ENCODE results near the gene CTNNBIP1. TPM values are rescaled to one million over a fixed set of nuclear protein-coding genes. Genes with fewer than 3 reads are reported as not detected.
A peak's percentile ranks its signal among the peaks of the same experiment; 100 is the strongest.

The CTNNBIP1 gene
- polyA plus RNA-seq, 1 donor from 2014 or later = 69.3 TPM

DNA sequence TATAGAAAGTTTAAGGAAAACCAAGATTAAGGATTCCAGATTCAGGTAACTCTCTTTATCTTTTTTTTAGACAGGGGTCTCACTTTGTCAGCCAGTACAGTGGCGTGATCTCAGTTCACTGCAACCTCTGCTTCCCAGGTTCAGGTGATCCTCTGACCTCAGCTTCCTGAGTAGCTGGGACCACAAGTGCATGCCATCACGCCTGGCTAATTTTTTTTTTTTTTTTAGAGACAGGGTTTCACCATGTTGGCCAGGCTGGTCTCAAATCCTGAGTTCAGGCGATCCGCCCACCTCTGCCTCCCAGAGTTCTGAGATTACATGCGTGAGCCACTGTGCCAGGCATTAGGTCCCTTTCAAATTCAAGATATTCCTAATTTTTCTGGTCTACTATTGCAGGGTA, 17.2 kb upstream of the CTNNBIP1 start:
- Histone ChIP-seq H3K27ac (ENCODE audit: low read length) (no peak overlapping the region), H3F3A (ENCODE audit: insufficient read depth, low read length, poor library complexity, severe bottlenecking) (no peaks in the 10 kb centered on the region), H4K20me1 (ENCODE audit: insufficient read depth) (no peaks in the 10 kb centered on the region), H3K27me3 (ENCODE audit: insufficient read depth, low read depth, low read length) (no peaks in the 10 kb centered on the region), H3K9me2 (ENCODE audit: insufficient read depth, low read length) (no peaks in the 10 kb centered on the region), H3K9me3 (ENCODE audit: low read length) (no peaks in the 10 kb centered on the region), H3K4me3 (ENCODE audit: low read length) (no peak overlapping the region), H3K9ac (ENCODE audit: low read length) (no peak overlapping the region), H3K4me2 (ENCODE audit: low read length) (no peak overlapping the region), H3K36me3 (ENCODE audit: insufficient read depth, low read length) (no peaks in the 10 kb centered on the region), H3K79me2 (replicated peaks; ENCODE audit: insufficient read depth, low read length) (no peaks in the 10 kb centered on the region), H2AFZ (ENCODE audit: low read depth, low read length) (no peak overlapping the region)
- TF ChIP-seq EZH2 (IDR thresholded peaks at IDR 0.05; ENCODE audit: borderline replicate concordance, insufficient read depth, low read length, poor library complexity, severe bottlenecking) (no peak), MXI1 (conservative IDR thresholded peaks at IDR 0.05; ENCODE audit: poor library complexity, severe bottlenecking) (no peak), RAD21 (conservative IDR thresholded peaks at IDR 0.05) (no peak), EP300 (conservative IDR thresholded peaks at IDR 0.05; ENCODE audit: poor library complexity, severe bottlenecking) (no peak), TAF1 (IDR thresholded peaks at IDR 0.05; ENCODE audit: low read depth) (no peak), SMC3 (conservative IDR thresholded peaks at IDR 0.05; ENCODE audit: poor library complexity) (no peak), POLR2AphosphoS5 (IDR thresholded peaks at IDR 0.05) (no peak)
- TF ChIP-seq, protein P1, sequence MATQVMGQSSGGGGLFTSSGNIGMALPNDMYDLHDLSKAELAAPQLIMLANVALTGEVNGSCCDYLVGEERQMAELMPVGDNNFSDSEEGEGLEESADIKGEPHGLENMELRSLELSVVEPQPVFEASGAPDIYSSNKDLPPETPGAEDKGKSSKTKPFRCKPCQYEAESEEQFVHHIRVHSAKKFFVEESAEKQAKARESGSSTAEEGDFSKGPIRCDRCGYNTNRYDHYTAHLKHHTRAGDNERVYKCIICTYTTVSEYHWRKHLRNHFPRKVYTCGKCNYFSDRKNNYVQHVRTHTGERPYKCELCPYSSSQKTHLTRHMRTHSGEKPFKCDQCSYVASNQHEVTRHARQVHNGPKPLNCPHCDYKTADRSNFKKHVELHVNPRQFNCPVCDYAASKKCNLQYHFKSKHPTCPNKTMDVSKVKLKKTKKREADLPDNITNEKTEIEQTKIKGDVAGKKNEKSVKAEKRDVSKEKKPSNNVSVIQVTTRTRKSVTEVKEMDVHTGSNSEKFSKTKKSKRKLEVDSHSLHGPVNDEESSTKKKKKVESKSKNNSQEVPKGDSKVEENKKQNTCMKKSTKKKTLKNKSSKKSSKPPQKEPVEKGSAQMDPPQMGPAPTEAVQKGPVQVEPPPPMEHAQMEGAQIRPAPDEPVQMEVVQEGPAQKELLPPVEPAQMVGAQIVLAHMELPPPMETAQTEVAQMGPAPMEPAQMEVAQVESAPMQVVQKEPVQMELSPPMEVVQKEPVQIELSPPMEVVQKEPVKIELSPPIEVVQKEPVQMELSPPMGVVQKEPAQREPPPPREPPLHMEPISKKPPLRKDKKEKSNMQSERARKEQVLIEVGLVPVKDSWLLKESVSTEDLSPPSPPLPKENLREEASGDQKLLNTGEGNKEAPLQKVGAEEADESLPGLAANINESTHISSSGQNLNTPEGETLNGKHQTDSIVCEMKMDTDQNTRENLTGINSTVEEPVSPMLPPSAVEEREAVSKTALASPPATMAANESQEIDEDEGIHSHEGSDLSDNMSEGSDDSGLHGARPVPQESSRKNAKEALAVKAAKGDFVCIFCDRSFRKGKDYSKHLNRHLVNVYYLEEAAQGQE (IDR thresholded peaks at IDR 0.05; ENCODE audit: borderline replicate concordance) = no peak
- TF ChIP-seq, protein P2, sequence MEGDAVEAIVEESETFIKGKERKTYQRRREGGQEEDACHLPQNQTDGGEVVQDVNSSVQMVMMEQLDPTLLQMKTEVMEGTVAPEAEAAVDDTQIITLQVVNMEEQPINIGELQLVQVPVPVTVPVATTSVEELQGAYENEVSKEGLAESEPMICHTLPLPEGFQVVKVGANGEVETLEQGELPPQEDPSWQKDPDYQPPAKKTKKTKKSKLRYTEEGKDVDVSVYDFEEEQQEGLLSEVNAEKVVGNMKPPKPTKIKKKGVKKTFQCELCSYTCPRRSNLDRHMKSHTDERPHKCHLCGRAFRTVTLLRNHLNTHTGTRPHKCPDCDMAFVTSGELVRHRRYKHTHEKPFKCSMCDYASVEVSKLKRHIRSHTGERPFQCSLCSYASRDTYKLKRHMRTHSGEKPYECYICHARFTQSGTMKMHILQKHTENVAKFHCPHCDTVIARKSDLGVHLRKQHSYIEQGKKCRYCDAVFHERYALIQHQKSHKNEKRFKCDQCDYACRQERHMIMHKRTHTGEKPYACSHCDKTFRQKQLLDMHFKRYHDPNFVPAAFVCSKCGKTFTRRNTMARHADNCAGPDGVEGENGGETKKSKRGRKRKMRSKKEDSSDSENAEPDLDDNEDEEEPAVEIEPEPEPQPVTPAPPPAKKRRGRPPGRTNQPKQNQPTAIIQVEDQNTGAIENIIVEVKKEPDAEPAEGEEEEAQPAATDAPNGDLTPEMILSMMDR (IDR thresholded peaks at IDR 0.05; ENCODE audit: poor library complexity, severe bottlenecking) = no peak

DNA sequence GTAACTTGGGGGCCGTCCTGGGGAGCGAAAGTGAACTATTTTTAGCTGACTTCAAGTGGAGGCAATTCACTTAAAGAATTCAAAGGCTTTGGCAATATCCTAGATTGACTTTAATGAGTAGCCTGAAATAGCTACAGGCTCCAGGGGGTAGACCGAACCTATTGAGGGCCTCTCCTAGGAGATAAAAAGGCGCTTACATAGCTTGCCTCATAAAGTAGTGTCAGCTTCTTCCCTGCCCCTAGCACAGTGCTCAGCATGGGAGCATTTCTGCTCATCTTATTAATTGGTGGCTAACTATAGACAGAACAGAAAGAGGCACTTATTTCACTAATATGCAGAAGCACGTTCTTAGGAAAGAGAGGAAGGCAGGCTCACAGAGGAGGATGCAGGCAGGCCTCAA, 12.3 kb upstream of the CTNNBIP1 start:
- Histone ChIP-seq H2AFZ (ENCODE audit: low read depth, low read length) (no peak overlapping the region), H3K27me3 (ENCODE audit: insufficient read depth, low read depth, low read length) (no peaks in the 10 kb centered on the region), H3K79me2 (replicated peaks; ENCODE audit: insufficient read depth, low read length) (no peaks in the 10 kb centered on the region), H3K4me2 (ENCODE audit: low read length) (peak overlapping the region; percentile 18), H3K36me3 (ENCODE audit: insufficient read depth, low read length) (no peaks in the 10 kb centered on the region), H3K9ac (ENCODE audit: low read length) (peak overlapping the region; percentile 37), H3K9me2 (ENCODE audit: insufficient read depth, low read length) (no peaks in the 10 kb centered on the region), H3K4me3 (ENCODE audit: low read length) (peak overlapping the region; percentile 37), H3K27ac (ENCODE audit: low read length) (peak overlapping the region; percentile 79), H3K9me3 (ENCODE audit: low read length) (no peaks in the 10 kb centered on the region), H3F3A (ENCODE audit: insufficient read depth, low read length, poor library complexity, severe bottlenecking) (no peaks in the 10 kb centered on the region), H4K20me1 (ENCODE audit: insufficient read depth) (no peaks in the 10 kb centered on the region)
- no peak for TF ChIP-seq SMC3 (conservative IDR thresholded peaks at IDR 0.05; ENCODE audit: poor library complexity)
- no peak for TF ChIP-seq TAF1 (IDR thresholded peaks at IDR 0.05; ENCODE audit: low read depth)
- TF ChIP-seq EZH2 (IDR thresholded peaks at IDR 0.05; ENCODE audit: borderline replicate concordance, insufficient read depth, low read length, poor library complexity, severe bottlenecking) = no peak
- TF ChIP-seq MXI1 (conservative IDR thresholded peaks at IDR 0.05; ENCODE audit: poor library complexity, severe bottlenecking) = no peak
- no peak for TF ChIP-seq RAD21 (conservative IDR thresholded peaks at IDR 0.05)
- peak; percentile 37 for TF ChIP-seq POLR2AphosphoS5 (IDR thresholded peaks at IDR 0.05)
- TF ChIP-seq, protein P1 (IDR thresholded peaks at IDR 0.05; ENCODE audit: borderline replicate concordance) = no peak
- TF ChIP-seq, protein P2 (IDR thresholded peaks at IDR 0.05; ENCODE audit: poor library complexity, severe bottlenecking) = no peak
- peak; percentile 67 for TF ChIP-seq EP300 (conservative IDR thresholded peaks at IDR 0.05; ENCODE audit: poor library complexity, severe bottlenecking)
